Prostate gland (tissue), 2 donors: Measurements from ENCODE around the gene TEX28. TPM values are rescaled to one million over a fixed set of nuclear protein-coding genes. Genes with fewer than 3 reads are reported as not detected.

ENCODE experiments used
- DNase-seq: peaks from one replicate; pipeline ENCODE4 v3.0.0-alpha.2; 2019; ENCODE audit warnings: low spot score
- H3K27ac ChIP-seq, 2 donors: fragments of 200-600 bp; sonication (generic); 2 replicates each; pipeline ENCODE4 v1.5.1; 2017 to 2019
- H3K27me3 ChIP-seq: fragments of 200-600 bp; sonication (generic); replicated peaks from 2 replicates; pipeline ENCODE4 v1.5.1; 2019; ENCODE audit not compliant: insufficient read depth
- H3K36me3 ChIP-seq, 2 donors: fragments of 200-600 bp; sonication (generic); 1 replicate in 1 of 2; 2 replicates in 1 of 2; pipeline versions ENCODE4 v1.5.1 to v1.8.1; 2017 to 2019
- H3K4me1 ChIP-seq: fragments of 200-600 bp; sonication (generic); replicated peaks from 2 replicates; pipeline ENCODE4 v1.5.1; 2019
- H3K4me3 ChIP-seq, 2 donors: fragments of 200-600 bp; sonication (generic); 2 replicates each; pipeline ENCODE4 v1.5.1; 2017 to 2019
- H3K9me3 ChIP-seq: fragments of 200-600 bp; sonication (generic); 2 replicates; pipeline ENCODE4 v1.5.1; 2017
- CTCF ChIP-seq, 4 experiments: fragments of 200-600 bp in 2 of 4; fragments of 450-650 bp in 2 of 4; sonication (generic) in 2 of 4; IDR thresholded peaks; 1 replicate in 3 of 4; 2 replicates in 1 of 4; pipeline ENCODE4 v1.5.1; 2016 to 2019; ENCODE audit warnings: antibody characterized with exemption in 4 of 4, mild to moderate bottlenecking in 2 of 4, moderate library complexity in 2 of 4
- POLR2A ChIP-seq: fragments of 450-650 bp; IDR thresholded peaks from one replicate; pipeline ENCODE4 v1.6.1; 2016; ENCODE audit warnings: antibody characterized with exemption, mild to moderate bottlenecking
- POLR2AphosphoS5 ChIP-seq: sonication (generic); formaldehyde crosslinking; IDR thresholded peaks from one replicate; pipeline ENCODE4 v1.6.1; 2017; ENCODE audit warnings: antibody characterized with exemption
- WGBS: methylation state at CpG from one replicate; pipeline ENCODE4 v1.1.5; 2018; 5-methylcytosine and 5-hydroxymethylcytosine counted together
- intact Hi-C: fragments of 100-400 bp; cut with DNase I; formaldehyde crosslinking; loops from one replicate; pipeline ENCODE4 v1.14.2; 2022
- total RNA-seq, 2 donors: library from RNA; depleted of rRNA; stranded (reverse); fragments of >200 nt; gene quantifications; one replicate each; pipeline ENCODE4 v1.1.0, GENCODE V29; 2016

TEX28 gene
- total RNA-seq, 2 donors from 2014 or later, result 1.5 TPM; not detected in 1

GRCh38 chrX:154320406-154320805 is 25.5 kb upstream of the TEX28 start:
- Histone ChIP-seq H3K4me1 (no peaks in the 10 kb centered on the region), H3K27me3 (no peaks in the 10 kb centered on the region), H3K9me3 (no peaks in the 10 kb centered on the region), H3K36me3 (no peaks in the 10 kb centered on the region), H3K4me3 (no peak overlapping the region), H3K27ac (no peak overlapping the region)
- no peak for TF ChIP-seq POLR2A
- 82% methylated on average over 9 of the region's 11 CpGs for WGBS
- intact Hi-C loops, result no loop called here
- DNase-seq, result no peak

GRCh38 chrX:154317391-154317995 is 22.6 kb upstream of the TEX28 start:
- Histone ChIP-seq H3K4me1 (no peaks in the 10 kb centered on the region), H3K9me3 (no peaks in the 10 kb centered on the region), H3K4me3 (no peak overlapping the region), H3K27ac (no peak overlapping the region), H3K36me3 (no peaks in the 10 kb centered on the region), H3K27me3 (no peaks in the 10 kb centered on the region)
- 8% methylated on average over 7 of the region's 7 CpGs for WGBS
- peak in 2 of 4 experiments; percentile 18 to 44 for TF ChIP-seq CTCF (IDR thresholded peaks at IDR 0.05)
- no peak for TF ChIP-seq POLR2AphosphoS5
- no peak for DNase-seq
- intact Hi-C loops, result no loop called here

- Histone ChIP-seq H3K9me3 (no peaks in the 10 kb centered on the region), H3K27me3 (no peaks in the 10 kb centered on the region), H3K36me3 (no peaks in the 10 kb centered on the region), H3K27ac (no peak overlapping the region), H3K4me3 (no peak overlapping the region), H3K4me1 (no peaks in the 10 kb centered on the region)
- DNase-seq, result no peak
- TF ChIP-seq CTCF (IDR thresholded peaks at IDR 0.05) (no peak), POLR2A (no peak), POLR2AphosphoS5 (no peak)
- intact Hi-C loops, result no loop called here
- 93% methylated on average over 3 of the region's 3 CpGs for WGBS
These were observed 20.5 kb upstream of the TEX28 start for GRCh38 chrX:154315416-154315815.

GRCh38 chrX:154313147-154313546 is 18.2 kb upstream of the TEX28 start:
- H3K27me3 ChIP-seq, result no peaks in the 10 kb centered on the region
- intact Hi-C loops, result no loop called here
- H3K36me3 ChIP-seq, result no peaks in the 10 kb centered on the region
- TF ChIP-seq POLR2A, result no peak
- TF ChIP-seq CTCF (IDR thresholded peaks at IDR 0.05), result no peak
- TF ChIP-seq POLR2AphosphoS5, result no peak
- H3K4me1 ChIP-seq, result no peaks in the 10 kb centered on the region
- H3K27ac ChIP-seq, result no peak overlapping the region
- 79% methylated on average over 5 of the region's 5 CpGs for WGBS
- H3K9me3 ChIP-seq, result no peaks in the 10 kb centered on the region
- no peak for DNase-seq
- no peak overlapping the region for H3K4me3 ChIP-seq

GRCh38 chrX:154312116-154312515 is 17.2 kb upstream of the TEX28 start:
- Histone ChIP-seq H3K9me3 (no peaks in the 10 kb centered on the region), H3K36me3 (no peaks in the 10 kb centered on the region), H3K27ac (no peak overlapping the region), H3K27me3 (no peaks in the 10 kb centered on the region), H3K4me3 (no peak overlapping the region), H3K4me1 (no peaks in the 10 kb centered on the region)
- intact Hi-C loops, result no loop called here
- WGBS, result 100% methylated on average over 3 of the region's 7 CpGs
- TF ChIP-seq POLR2AphosphoS5, result no peak
- TF ChIP-seq POLR2A, result no peak
- no peak for TF ChIP-seq CTCF (IDR thresholded peaks at IDR 0.05)
- no peak for DNase-seq
